Transverse colon (tissue), 3 donors: ENCODE measurements around the gene STK33.

Experiments
- POLR2A ChIP-seq: fragments of 450-650 bp; IDR thresholded peaks from one replicate; pipeline ENCODE4 v1.6.1; 2016; ENCODE audit warnings: antibody characterized with exemption, mild to moderate bottlenecking, moderate library complexity
- TF ChIP-seq, protein P1 (sequence below), 5 experiments: fragments of 200-600 bp in 3 of 5; fragments of 450-650 bp in 2 of 5; sonication (generic) in 3 of 5; IDR thresholded peaks; 1 replicate in 2 of 5; 2 replicates in 3 of 5; pipeline ENCODE4 v1.5.1; 2016 to 2017; ENCODE audit warnings: antibody characterized with exemption in 5 of 5, inconsistent platforms in 3 of 5, mild to moderate bottlenecking in 2 of 5, moderate library complexity in 1 of 5

- TF ChIP-seq, protein P1, sequence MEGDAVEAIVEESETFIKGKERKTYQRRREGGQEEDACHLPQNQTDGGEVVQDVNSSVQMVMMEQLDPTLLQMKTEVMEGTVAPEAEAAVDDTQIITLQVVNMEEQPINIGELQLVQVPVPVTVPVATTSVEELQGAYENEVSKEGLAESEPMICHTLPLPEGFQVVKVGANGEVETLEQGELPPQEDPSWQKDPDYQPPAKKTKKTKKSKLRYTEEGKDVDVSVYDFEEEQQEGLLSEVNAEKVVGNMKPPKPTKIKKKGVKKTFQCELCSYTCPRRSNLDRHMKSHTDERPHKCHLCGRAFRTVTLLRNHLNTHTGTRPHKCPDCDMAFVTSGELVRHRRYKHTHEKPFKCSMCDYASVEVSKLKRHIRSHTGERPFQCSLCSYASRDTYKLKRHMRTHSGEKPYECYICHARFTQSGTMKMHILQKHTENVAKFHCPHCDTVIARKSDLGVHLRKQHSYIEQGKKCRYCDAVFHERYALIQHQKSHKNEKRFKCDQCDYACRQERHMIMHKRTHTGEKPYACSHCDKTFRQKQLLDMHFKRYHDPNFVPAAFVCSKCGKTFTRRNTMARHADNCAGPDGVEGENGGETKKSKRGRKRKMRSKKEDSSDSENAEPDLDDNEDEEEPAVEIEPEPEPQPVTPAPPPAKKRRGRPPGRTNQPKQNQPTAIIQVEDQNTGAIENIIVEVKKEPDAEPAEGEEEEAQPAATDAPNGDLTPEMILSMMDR (IDR thresholded peaks at IDR 0.05), result no peak
- TF ChIP-seq POLR2A, result no peak
Observed at GRCh38 chr11:8375932-8376331, 218.1 kb downstream of the STK33 start.
